ENCODE results near the gene AVPR2.

DNA sequence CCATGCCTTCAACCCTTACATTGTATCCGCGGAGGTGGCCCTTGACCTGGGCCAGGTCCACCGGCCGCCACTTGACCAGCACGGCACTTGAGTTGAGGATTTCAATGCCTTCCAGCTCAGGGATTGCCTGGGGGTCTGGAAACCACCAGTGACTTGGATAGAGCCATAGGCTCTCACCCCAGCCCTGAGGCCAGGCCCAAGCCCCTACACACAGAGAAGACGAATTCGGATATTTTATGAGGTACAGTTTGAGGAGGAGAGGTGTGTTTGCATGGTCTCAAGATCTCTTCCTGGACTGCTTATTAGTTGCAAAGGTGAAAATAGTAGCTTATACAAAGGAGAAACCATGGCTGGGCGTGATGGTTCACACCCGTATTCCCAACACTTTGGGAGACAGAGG is 38.8 kb upstream of the AVPR2 start:
- TF ChIP-seq SIN3A (IDR thresholded peaks at IDR 0.05; ENCODE audit: borderline replicate concordance, insufficient read depth, low read length) (no peak), POLR2AphosphoS5 (IDR thresholded peaks at IDR 0.05; ENCODE audit: low read depth, low read length) (no peak)
- TF ChIP-seq, protein P1, sequence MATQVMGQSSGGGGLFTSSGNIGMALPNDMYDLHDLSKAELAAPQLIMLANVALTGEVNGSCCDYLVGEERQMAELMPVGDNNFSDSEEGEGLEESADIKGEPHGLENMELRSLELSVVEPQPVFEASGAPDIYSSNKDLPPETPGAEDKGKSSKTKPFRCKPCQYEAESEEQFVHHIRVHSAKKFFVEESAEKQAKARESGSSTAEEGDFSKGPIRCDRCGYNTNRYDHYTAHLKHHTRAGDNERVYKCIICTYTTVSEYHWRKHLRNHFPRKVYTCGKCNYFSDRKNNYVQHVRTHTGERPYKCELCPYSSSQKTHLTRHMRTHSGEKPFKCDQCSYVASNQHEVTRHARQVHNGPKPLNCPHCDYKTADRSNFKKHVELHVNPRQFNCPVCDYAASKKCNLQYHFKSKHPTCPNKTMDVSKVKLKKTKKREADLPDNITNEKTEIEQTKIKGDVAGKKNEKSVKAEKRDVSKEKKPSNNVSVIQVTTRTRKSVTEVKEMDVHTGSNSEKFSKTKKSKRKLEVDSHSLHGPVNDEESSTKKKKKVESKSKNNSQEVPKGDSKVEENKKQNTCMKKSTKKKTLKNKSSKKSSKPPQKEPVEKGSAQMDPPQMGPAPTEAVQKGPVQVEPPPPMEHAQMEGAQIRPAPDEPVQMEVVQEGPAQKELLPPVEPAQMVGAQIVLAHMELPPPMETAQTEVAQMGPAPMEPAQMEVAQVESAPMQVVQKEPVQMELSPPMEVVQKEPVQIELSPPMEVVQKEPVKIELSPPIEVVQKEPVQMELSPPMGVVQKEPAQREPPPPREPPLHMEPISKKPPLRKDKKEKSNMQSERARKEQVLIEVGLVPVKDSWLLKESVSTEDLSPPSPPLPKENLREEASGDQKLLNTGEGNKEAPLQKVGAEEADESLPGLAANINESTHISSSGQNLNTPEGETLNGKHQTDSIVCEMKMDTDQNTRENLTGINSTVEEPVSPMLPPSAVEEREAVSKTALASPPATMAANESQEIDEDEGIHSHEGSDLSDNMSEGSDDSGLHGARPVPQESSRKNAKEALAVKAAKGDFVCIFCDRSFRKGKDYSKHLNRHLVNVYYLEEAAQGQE (IDR thresholded peaks at IDR 0.05; ENCODE audit: insufficient read depth in 1 of 2, low read depth in 2 of 2, low read length in 2 of 2), result no peak
